D721Med (cell line): ENCODE measurements around the gene ZNF346.

Experiments
- DNase-seq: peaks from one replicate; pipeline ENCODE4 v3.0.0; 2011; ENCODE audit warnings: low spot score; ENCODE audit not compliant: insufficient read length
- FAIRE-seq: peaks from 2 replicates; lab custom pipeline; 2011; peaks lifted over from hg19 to GRCh38; lab: Jason Lieb, UNC
- CTCF ChIP-seq: IDR thresholded peaks from 2 replicates; pipeline ENCODE4 v1.5.1; 2012; ENCODE audit warnings: mild to moderate bottlenecking, control low read depth; ENCODE audit not compliant: insufficient read depth; ENCODE audit errors: missing control alignments

The ZNF346 gene

GRCh38 chr5:177084175-177084574 lies 61.7 kb downstream of the ZNF346 start:
- no peak for FAIRE-seq
- no peak for TF ChIP-seq CTCF
- no peak for DNase-seq

GRCh38 chr5:177085985-177086653 lies 63.6 kb downstream of the ZNF346 start:
- FAIRE-seq: no peak
- DNase-seq: no peak
- TF ChIP-seq CTCF: no peak

- TF ChIP-seq CTCF: peak; percentile 40
- DNase-seq: peak; percentile 81
- no peak for FAIRE-seq
These were observed 64.3 kb downstream of the ZNF346 start, which contains the start of gene FGFR4 for GRCh38 chr5:177086654-177087397. TSS of gene FGFR4 (plus strand) at chr5:177086915. CDS start at chr5:177089603, 2,688 bp downstream.

GRCh38 chr5:177087398-177088005 lies 65.0 kb downstream of the ZNF346 start:
- FAIRE-seq: no peak
- DNase-seq: no peak
- TF ChIP-seq CTCF: no peak

- no peak for FAIRE-seq
- no peak for TF ChIP-seq CTCF
These were observed 66.6 kb downstream of the ZNF346 start for GRCh38 chr5:177089127-177089526.

GRCh38 chr5:177089825-177090641 lies 67.5 kb downstream of the ZNF346 start:
- DNase-seq (no peak), FAIRE-seq (no peak)
- TF ChIP-seq CTCF: no peak

More at GRCh38 chr5:177089127-177089526, 66.6 kb downstream of the ZNF346 start:
- DNase-seq: no peak
